ENCODE results near the gene SLC28A1. TPM values are rescaled to one million over a fixed set of nuclear protein-coding genes. Genes with fewer than 3 reads are reported as not detected.
"Not testable (repeated sequence)": the region's sequence is repeated elsewhere in the genome, so short reads cannot be mapped to it uniquely, and the experiment has no call there.

SLC28A1 gene
- total RNA-seq, 3 donors from 2014 or later (not counting 1 experiment from before 2014, with no cell fraction given), result not detected

DNA sequence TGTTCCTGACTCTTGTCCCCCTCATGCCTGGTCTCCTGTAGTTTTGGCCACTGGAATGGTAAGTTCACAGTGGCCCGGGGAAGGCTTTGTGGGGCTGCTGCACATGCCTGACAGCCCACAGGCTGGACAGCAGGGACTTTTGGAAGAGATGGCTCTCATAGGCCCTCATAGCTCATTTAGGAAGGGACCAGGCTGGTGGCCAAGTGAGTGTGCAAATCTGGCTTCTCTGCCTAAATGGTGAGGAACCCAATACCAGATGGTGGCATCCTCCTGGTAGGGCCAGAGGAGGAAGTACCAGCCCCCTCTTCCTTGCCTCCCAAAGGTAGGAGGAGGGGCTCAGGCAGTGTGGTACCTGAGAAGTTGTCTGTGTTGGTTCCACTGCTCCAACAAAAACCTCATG, 41.7 kb upstream of the SLC28A1 start:
- intact Hi-C loops (cut with micrococcal nuclease), result loop anchor here (10.0 kb wide), 1 partner anchor 202 kb away; no protein-coding TSS in a partner anchor

DNA sequence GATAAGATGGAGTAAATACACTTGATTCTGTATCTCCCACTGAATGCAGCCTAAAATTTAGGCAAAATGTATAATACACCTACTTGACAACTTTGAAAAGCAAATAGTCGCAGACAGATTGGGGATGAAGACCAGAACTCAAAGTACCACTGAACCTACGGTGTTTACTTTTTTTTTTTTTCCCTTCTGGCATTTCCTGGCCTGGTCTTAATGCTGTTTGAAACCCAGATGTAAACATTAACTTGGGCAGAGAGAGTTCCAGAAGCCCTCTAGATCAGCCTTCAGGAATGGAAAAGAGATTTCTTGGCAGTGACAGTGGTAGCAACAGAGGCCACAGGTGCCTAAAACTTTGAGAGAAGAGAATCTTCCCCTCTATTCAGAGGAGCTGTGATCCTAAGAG, 39.5 kb upstream of the SLC28A1 start:
- H3K9me3 ChIP-seq (ENCODE audit: control insufficient read depth, insufficient read depth, low read length), result no peaks in the 10 kb centered on the region
- no peaks in the 10 kb centered on the region for H3K4me1 ChIP-seq (ENCODE audit: control insufficient read depth, insufficient read depth, low read length)
- ATAC-seq (no peak), DNase-seq (no peak)
- Mint-ChIP-seq H3K9me3 (peaks cover 3 to 8% of the 10 kb centered on the region in 2 donors), H3K27me3 (ENCODE audit: low read depth in 2 of 2) (no peaks in the 10 kb centered on the region), H3K4me3 (no peak overlapping the region), H3K36me3 (peaks cover 13% of the 10 kb centered on the region), H3K4me1 (no peaks in the 10 kb centered on the region), H3K27ac (no peak overlapping the region)
- no peak overlapping the region for H3K4me3 ChIP-seq (ENCODE audit: low read length)
- TF ChIP-seq, protein P1, sequence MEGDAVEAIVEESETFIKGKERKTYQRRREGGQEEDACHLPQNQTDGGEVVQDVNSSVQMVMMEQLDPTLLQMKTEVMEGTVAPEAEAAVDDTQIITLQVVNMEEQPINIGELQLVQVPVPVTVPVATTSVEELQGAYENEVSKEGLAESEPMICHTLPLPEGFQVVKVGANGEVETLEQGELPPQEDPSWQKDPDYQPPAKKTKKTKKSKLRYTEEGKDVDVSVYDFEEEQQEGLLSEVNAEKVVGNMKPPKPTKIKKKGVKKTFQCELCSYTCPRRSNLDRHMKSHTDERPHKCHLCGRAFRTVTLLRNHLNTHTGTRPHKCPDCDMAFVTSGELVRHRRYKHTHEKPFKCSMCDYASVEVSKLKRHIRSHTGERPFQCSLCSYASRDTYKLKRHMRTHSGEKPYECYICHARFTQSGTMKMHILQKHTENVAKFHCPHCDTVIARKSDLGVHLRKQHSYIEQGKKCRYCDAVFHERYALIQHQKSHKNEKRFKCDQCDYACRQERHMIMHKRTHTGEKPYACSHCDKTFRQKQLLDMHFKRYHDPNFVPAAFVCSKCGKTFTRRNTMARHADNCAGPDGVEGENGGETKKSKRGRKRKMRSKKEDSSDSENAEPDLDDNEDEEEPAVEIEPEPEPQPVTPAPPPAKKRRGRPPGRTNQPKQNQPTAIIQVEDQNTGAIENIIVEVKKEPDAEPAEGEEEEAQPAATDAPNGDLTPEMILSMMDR (IDR thresholded peaks at IDR 0.05), result no peak
- H3K36me3 ChIP-seq (ENCODE audit: control insufficient read depth, insufficient read depth, low read length), result no peaks in the 10 kb centered on the region
- no peak overlapping the region for H3K27ac ChIP-seq (ENCODE audit: low read length)
- no peaks in the 10 kb centered on the region for H3K27me3 ChIP-seq (ENCODE audit: control insufficient read depth, insufficient read depth, low read length)
- whole genome bisulfite sequencing (ENCODE audit: insufficient coverage), result 90% methylated on average over 2 of the region's 2 CpGs
- intact Hi-C loops (cut with micrococcal nuclease), result loop anchor here (1.0 to 10.0 kb wide), 2 partner anchors 83 to 200 kb away; no protein-coding TSS in a partner anchor

More for the DNA sequence above, 41.7 kb upstream of the SLC28A1 start:
- TF ChIP-seq, protein P1 (IDR thresholded peaks at IDR 0.05), result no peak
- DNase-seq, result no peak
- Mint-ChIP-seq H3K27me3 (ENCODE audit: low read depth in 2 of 2) (no peaks in the 10 kb centered on the region), H3K4me3 (no peak overlapping the region), H3K36me3 (peaks cover 9% of the 10 kb centered on the region), H3K27ac (no peak overlapping the region), H3K9me3 (peaks cover 3 to 6% of the 10 kb centered on the region in 2 donors), H3K4me1 (peaks cover 0 to 3% of the 10 kb centered on the region in 2 donors)
- H3K9me3 ChIP-seq (ENCODE audit: control insufficient read depth, insufficient read depth, low read length), result no peaks in the 10 kb centered on the region
- 85% methylated on average over 1 of the region's 1 CpG for WGBS (ENCODE audit: insufficient coverage)
- no peak overlapping the region for H3K27ac ChIP-seq (ENCODE audit: low read length)
- H3K4me3 ChIP-seq (ENCODE audit: low read length), result no peak overlapping the region
- H3K36me3 ChIP-seq (ENCODE audit: control insufficient read depth, insufficient read depth, low read length), result no peaks in the 10 kb centered on the region
- no peaks in the 10 kb centered on the region for H3K4me1 ChIP-seq (ENCODE audit: control insufficient read depth, insufficient read depth, low read length)
- ATAC-seq, result no peak
- no peaks in the 10 kb centered on the region for H3K27me3 ChIP-seq (ENCODE audit: control insufficient read depth, insufficient read depth, low read length)

DNA sequence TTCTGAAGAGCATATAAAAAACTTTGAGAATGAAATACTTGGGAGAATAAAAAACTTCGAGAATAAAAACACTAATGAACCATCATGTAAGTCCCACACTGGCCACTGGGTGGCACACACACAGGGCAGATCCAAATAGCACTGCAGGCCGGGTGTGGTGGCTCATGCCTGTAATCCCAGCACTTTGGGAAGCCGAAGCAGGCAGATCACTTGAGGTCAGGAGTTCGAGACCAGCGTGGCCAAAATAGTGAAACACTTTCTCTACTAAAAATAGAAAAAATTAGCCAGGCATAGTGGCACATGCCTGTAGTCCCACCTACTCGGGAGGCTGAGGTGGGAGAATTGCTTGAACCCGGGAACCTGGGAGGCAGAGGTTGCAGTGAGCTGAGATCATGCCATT, 38.8 kb upstream of the SLC28A1 start:
- H3K36me3 ChIP-seq (ENCODE audit: control insufficient read depth, insufficient read depth, low read length); H3K27me3 ChIP-seq (ENCODE audit: control insufficient read depth, insufficient read depth, low read length); H3K4me3 Mint-ChIP-seq; H3K27ac ChIP-seq (ENCODE audit: low read length); H3K27me3 Mint-ChIP-seq (ENCODE audit: low read depth in 2 of 2); H3K27ac Mint-ChIP-seq; H3K4me3 ChIP-seq (ENCODE audit: low read length); H3K4me1 ChIP-seq (ENCODE audit: control insufficient read depth, insufficient read depth, low read length); H3K9me3 ChIP-seq (ENCODE audit: control insufficient read depth, insufficient read depth, low read length); H3K4me1 Mint-ChIP-seq; H3K9me3 Mint-ChIP-seq: not testable (repeated sequence)
- 75% methylated on average over 5 of the region's 7 CpGs for WGBS (ENCODE audit: insufficient coverage)
- TF ChIP-seq, protein P1 (IDR thresholded peaks at IDR 0.05), result peak; percentile 70
- peaks cover 13% of the 10 kb centered on the region for H3K36me3 Mint-ChIP-seq
- intact Hi-C loops (cut with micrococcal nuclease), result loop anchor here (1.0 to 10.0 kb wide), 2 partner anchors 83 to 199 kb away; no protein-coding TSS in a partner anchor
- ATAC-seq (peak in 2 of 3 donors; percentile 53 to 71), DNase-seq (peak in 1 of 2 donors; percentile 52)

DNA sequence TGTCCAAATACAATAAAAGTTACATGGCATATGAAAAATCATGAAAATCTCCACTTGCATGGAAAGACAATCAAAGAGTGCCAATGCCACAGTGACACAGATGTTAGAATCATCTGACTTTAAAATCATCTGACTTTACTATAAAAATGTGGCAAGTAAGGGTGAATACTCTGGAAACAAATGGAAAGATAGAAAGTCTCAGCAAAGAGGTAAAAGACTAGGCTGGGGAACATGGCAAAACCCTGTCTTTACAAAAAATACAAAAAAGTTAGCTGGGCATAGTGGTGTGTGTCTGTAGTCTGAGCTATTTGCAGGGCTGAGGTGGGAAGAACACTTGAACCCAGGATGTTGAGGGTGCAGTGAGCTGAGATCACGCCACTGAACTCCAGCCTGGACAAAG, 38.2 kb upstream of the SLC28A1 start:
- TF ChIP-seq, protein P1 (IDR thresholded peaks at IDR 0.05), result no peak
- Mint-ChIP-seq H3K9me3 (peaks cover 3 to 8% of the 10 kb centered on the region in 2 donors), H3K4me3 (no peak overlapping the region), H3K36me3 (peaks cover 13% of the 10 kb centered on the region), H3K27me3 (ENCODE audit: low read depth in 2 of 2) (no peaks in the 10 kb centered on the region), H3K27ac (no peak overlapping the region), H3K4me1 (no peaks in the 10 kb centered on the region)
- Histone ChIP-seq H3K9me3 (ENCODE audit: control insufficient read depth, insufficient read depth, low read length) (no peaks in the 10 kb centered on the region), H3K36me3 (ENCODE audit: control insufficient read depth, insufficient read depth, low read length) (no peaks in the 10 kb centered on the region), H3K4me1 (ENCODE audit: control insufficient read depth, insufficient read depth, low read length) (no peaks in the 10 kb centered on the region), H3K27ac (ENCODE audit: low read length) (no peak overlapping the region), H3K4me3 (ENCODE audit: low read length) (no peak overlapping the region), H3K27me3 (ENCODE audit: control insufficient read depth, insufficient read depth, low read length) (no peaks in the 10 kb centered on the region)
- DNase-seq (no peak), ATAC-seq (no peak)
- intact Hi-C loops (cut with micrococcal nuclease), result loop anchor here (10.0 kb wide), 1 partner anchor 199 kb away; no protein-coding TSS in a partner anchor
- WGBS (ENCODE audit: insufficient coverage), result no CpG with 5 or more reads among the region's 1 CpG
